DMS 273 (cell line): ENCODE measurements around the gene NR6A1.

Experiments used
- DNase-seq: peaks from one replicate; lab custom pipeline; 2025; ENCODE audit not compliant: unreplicated experiment; lab: John Stamatoyannopoulos, UW

Gene NR6A1

GRCh38 chr9:124507880-124508423, 263.2 kb downstream of the NR6A1 start:
- DNase-seq: no peak

- no peak for DNase-seq
Measured at GRCh38 chr9:124506931-124507879, 263.9 kb downstream of the NR6A1 start, which contains the start of gene NR5A1. Gene NR5A1, minus strand, starts transcription at chr9:124507399. Its CDS starts 4,004 bp downstream, at chr9:124503395.

- DNase-seq: no peak
Measured at GRCh38 chr9:124506433-124506832, 264.7 kb downstream of the NR6A1 start.

GRCh38 chr9:124505901-124506346, 265.2 kb downstream of the NR6A1 start:
- DNase-seq: no peak

GRCh38 chr9:124505006-124505900, 265.9 kb downstream of the NR6A1 start:
- DNase-seq: no peak

- peak; percentile 48 for DNase-seq
Measured at GRCh38 chr9:124504530-124505005, 266.5 kb downstream of the NR6A1 start.

- DNase-seq: peak; percentile 40
Measured at GRCh38 chr9:124503713-124504529, 267.2 kb downstream of the NR6A1 start.

GRCh38 chr9:124502711-124503702, 268.1 kb downstream of the NR6A1 start:
- no peak for DNase-seq

GRCh38 chr9:124501771-124502320, 269.3 kb downstream of the NR6A1 start:
- no peak for DNase-seq

GRCh38 chr9:124500796-124501611, 270.1 kb downstream of the NR6A1 start:
- DNase-seq: no peak

GRCh38 chr9:124500028-124500795, 270.9 kb downstream of the NR6A1 start:
- DNase-seq: no peak

- DNase-seq: no peak
Measured at GRCh38 chr9:124499216-124499615, 271.9 kb downstream of the NR6A1 start.

- DNase-seq: no peak
Measured at GRCh38 chr9:124498499-124499146, 272.5 kb downstream of the NR6A1 start.

GRCh38 chr9:124498040-124498439, 273.1 kb downstream of the NR6A1 start:
- DNase-seq: no peak

- DNase-seq: no peak
Measured at GRCh38 chr9:124497441-124497840, 273.7 kb downstream of the NR6A1 start.

GRCh38 chr9:124496463-124496862, 274.6 kb downstream of the NR6A1 start:
- no peak for DNase-seq

GRCh38 chr9:124496075-124496449, 275.0 kb downstream of the NR6A1 start:
- DNase-seq: no peak
